Activated CD4-positive, alpha-beta T cell treated with anti-CD3 and anti-CD28 coated beads for 4 hours (primary cell): Measurements from ENCODE around the gene FGD4.

Experiments
- DNase-seq, 2 donors: peaks; one replicate each; pipeline ENCODE4 v3.0.0-alpha.2; 2020

FGD4 gene

GRCh38 chr12:32569259-32569658 lies 169.9 kb downstream of the FGD4 start:
- DNase-seq = no peak

- DNase-seq = no peak
Measured at GRCh38 chr12:32574585-32574984, 175.2 kb downstream of the FGD4 start.

GRCh38 chr12:32577328-32577727 lies 178.0 kb downstream of the FGD4 start:
- DNase-seq = no peak

GRCh38 chr12:32583534-32583933 lies 184.2 kb downstream of the FGD4 start:
- DNase-seq = no peak

GRCh38 chr12:32585680-32586079 lies 186.3 kb downstream of the FGD4 start:
- no peak for DNase-seq

GRCh38 chr12:32586390-32586789 lies 187.0 kb downstream of the FGD4 start:
- DNase-seq = no peak

- no peak for DNase-seq
Measured at GRCh38 chr12:32587581-32588495, 188.5 kb downstream of the FGD4 start.

GRCh38 chr12:32588604-32589003 lies 189.2 kb downstream of the FGD4 start:
- no peak for DNase-seq

- no peak for DNase-seq
Measured at GRCh38 chr12:32589165-32589865, 190.0 kb downstream of the FGD4 start.

GRCh38 chr12:32595251-32595650 lies 195.9 kb downstream of the FGD4 start:
- DNase-seq = no peak

- DNase-seq = no peak
Measured at GRCh38 chr12:32596030-32596429, 196.7 kb downstream of the FGD4 start.

GRCh38 chr12:32598688-32599087 lies 199.3 kb downstream of the FGD4 start:
- DNase-seq = no peak

GRCh38 chr12:32600681-32601080 lies 201.3 kb downstream of the FGD4 start:
- no peak for DNase-seq

- DNase-seq = no peak
Measured at GRCh38 chr12:32603071-32603470, 203.7 kb downstream of the FGD4 start.

- DNase-seq = no peak
Measured at GRCh38 chr12:32603858-32604257, 204.5 kb downstream of the FGD4 start.

GRCh38 chr12:32604565-32604964 lies 205.2 kb downstream of the FGD4 start:
- no peak for DNase-seq

- DNase-seq = no peak
Measured at GRCh38 chr12:32605326-32606095, 206.2 kb downstream of the FGD4 start.

GRCh38 chr12:32606443-32606842 lies 207.1 kb downstream of the FGD4 start:
- DNase-seq = no peak

GRCh38 chr12:32609966-32610365 lies 210.6 kb downstream of the FGD4 start:
- DNase-seq = no peak

GRCh38 chr12:32611986-32612385 lies 212.6 kb downstream of the FGD4 start:
- no peak for DNase-seq

GRCh38 chr12:32612658-32613614 lies 213.6 kb downstream of the FGD4 start:
- DNase-seq = no peak

GRCh38 chr12:32615441-32615840 lies 216.1 kb downstream of the FGD4 start:
- no peak for DNase-seq
